ENCODE results near the gene FADS2.

Gene FADS2

GRCh38 chr11:61810671-61811175 lies 17.4 kb upstream of the FADS2 start:
- H3K27ac ChIP-seq (replicated peaks): no peak overlapping the region
- peaks cover 8% of the 10 kb centered on the region for H3K27me3 ChIP-seq (ENCODE audit: insufficient read depth, poor library complexity, severe bottlenecking)
- DNase-seq (ENCODE audit: low read depth in 1 of 2, low spot score in 1 of 2): no peak
- H3K4me3 ChIP-seq (replicated peaks; ENCODE audit: insufficient read depth, low read length): no peak overlapping the region
- TF ChIP-seq GABPA (IDR thresholded peaks at IDR 0.05; ENCODE audit: low read depth) (no peak), SPI1 (IDR thresholded peaks at IDR 0.05; ENCODE audit: borderline replicate concordance, low read depth) (no peak), REST (IDR thresholded peaks at IDR 0.05; ENCODE audit: insufficient replicate concordance, low read depth) (no peak), POLR2AphosphoS5 (IDR thresholded peaks at IDR 0.05; ENCODE audit: low read depth) (no peak), CTCF (IDR thresholded peaks at IDR 0.05; ENCODE audit: insufficient read depth, low read length) (no peak)

GRCh38 chr11:61811831-61812230 lies 16.3 kb upstream of the FADS2 start:
- no peak overlapping the region for H3K4me3 ChIP-seq (replicated peaks; ENCODE audit: insufficient read depth, low read length)
- no peak for TF ChIP-seq POLR2AphosphoS5 (IDR thresholded peaks at IDR 0.05; ENCODE audit: low read depth)
- TF ChIP-seq GABPA (IDR thresholded peaks at IDR 0.05; ENCODE audit: low read depth): no peak
- no peak for DNase-seq (ENCODE audit: low read depth in 1 of 2, low spot score in 1 of 2)
- H3K27me3 ChIP-seq (ENCODE audit: insufficient read depth, poor library complexity, severe bottlenecking): peaks cover 17% of the 10 kb centered on the region
- H3K27ac ChIP-seq (replicated peaks): no peak overlapping the region

GRCh38 chr11:61812736-61813411 lies 15.2 kb upstream of the FADS2 start:
- no peak for DNase-seq (ENCODE audit: low read depth in 1 of 2, low spot score in 1 of 2)
- no peak for TF ChIP-seq SPI1 (IDR thresholded peaks at IDR 0.05; ENCODE audit: borderline replicate concordance, low read depth)
- no peak for TF ChIP-seq GABPA (IDR thresholded peaks at IDR 0.05; ENCODE audit: low read depth)
- no peak for TF ChIP-seq POLR2AphosphoS5 (IDR thresholded peaks at IDR 0.05; ENCODE audit: low read depth)
- TF ChIP-seq CTCF (IDR thresholded peaks at IDR 0.05; ENCODE audit: insufficient read depth, low read length): no peak
- no peak for TF ChIP-seq REST (IDR thresholded peaks at IDR 0.05; ENCODE audit: insufficient replicate concordance, low read depth)
- Histone ChIP-seq H3K27ac (replicated peaks) (no peak overlapping the region), H3K4me3 (replicated peaks; ENCODE audit: insufficient read depth, low read length) (no peak overlapping the region), H3K27me3 (ENCODE audit: insufficient read depth, poor library complexity, severe bottlenecking) (peaks cover 28% of the 10 kb centered on the region)

DNA sequence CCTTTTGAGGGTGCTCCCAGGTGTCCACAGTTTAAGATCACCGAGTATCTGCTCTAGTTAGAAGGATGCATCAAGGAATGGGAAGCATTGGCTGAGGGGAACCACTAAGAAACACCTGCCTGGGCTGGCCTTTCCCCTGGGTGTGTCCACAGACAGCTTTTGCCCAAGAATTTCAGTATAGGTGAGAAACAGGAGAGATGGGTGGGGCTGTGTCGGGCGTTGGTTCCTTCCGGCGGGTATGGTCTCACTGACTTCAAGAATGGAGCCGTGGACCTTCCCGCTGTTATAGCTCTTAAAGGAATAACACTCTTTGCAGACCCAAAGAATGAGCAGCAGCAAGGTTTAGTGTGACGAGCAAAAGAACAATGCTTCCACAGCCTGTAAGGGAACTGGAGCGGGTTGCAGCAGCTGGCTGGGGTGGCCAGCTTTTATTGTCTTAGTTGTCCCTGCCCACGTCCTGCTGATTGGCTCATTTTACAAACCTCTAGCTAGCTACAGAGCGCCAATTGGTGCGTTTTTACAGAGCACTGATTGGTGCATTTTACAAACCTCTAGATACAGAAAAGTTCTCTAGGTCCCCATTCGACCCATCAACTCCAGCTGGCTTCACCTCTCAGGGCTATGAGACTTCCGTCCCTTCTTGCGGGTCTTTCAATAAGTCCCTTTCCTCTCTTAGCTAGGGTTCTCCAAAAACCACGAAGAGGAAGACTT lies 13.7 kb upstream of the FADS2 start:
- no peak for TF ChIP-seq POLR2AphosphoS5 (IDR thresholded peaks at IDR 0.05; ENCODE audit: low read depth)
- 0 out of 2 replicates have a peak, but pooled peaks have one; percentile 27 for TF ChIP-seq SPI1 (IDR thresholded peaks at IDR 0.05; ENCODE audit: borderline replicate concordance, low read depth)
- peaks cover 33% of the 10 kb centered on the region for H3K27me3 ChIP-seq (ENCODE audit: insufficient read depth, poor library complexity, severe bottlenecking)
- DNase-seq (ENCODE audit: low read depth in 1 of 2, low spot score in 1 of 2): no peak
- H3K4me3 ChIP-seq (replicated peaks; ENCODE audit: insufficient read depth, low read length): peak overlapping the region; percentile 52
- H3K27ac ChIP-seq (replicated peaks): no peak overlapping the region
